OCI-LY3 (cell line): Measurements from ENCODE around the gene CFAP44.

Experiments
- EZH2phosphoT487 ChIP-seq: fragments of 200-600 bp; shearing (Covaris generic); IDR thresholded peaks from 2 replicates; pipeline ENCODE4 v1.6.1; 2018; ENCODE audit warnings: antibody characterized with exemption, mixed run types, low read depth
- TF ChIP-seq, protein P1 (sequence below): fragments of 200-600, 300-600 bp; sonication (generic); IDR thresholded peaks from 2 replicates; pipeline ENCODE4 v1.5.1; 2014; ENCODE audit warnings: antibody characterized with exemption, low read length, low read depth

GRCh38 chr3:113431811-113432210 lies 9.5 kb downstream of the CFAP44 start:
- no peak for TF ChIP-seq EZH2phosphoT487
- TF ChIP-seq, protein P1, sequence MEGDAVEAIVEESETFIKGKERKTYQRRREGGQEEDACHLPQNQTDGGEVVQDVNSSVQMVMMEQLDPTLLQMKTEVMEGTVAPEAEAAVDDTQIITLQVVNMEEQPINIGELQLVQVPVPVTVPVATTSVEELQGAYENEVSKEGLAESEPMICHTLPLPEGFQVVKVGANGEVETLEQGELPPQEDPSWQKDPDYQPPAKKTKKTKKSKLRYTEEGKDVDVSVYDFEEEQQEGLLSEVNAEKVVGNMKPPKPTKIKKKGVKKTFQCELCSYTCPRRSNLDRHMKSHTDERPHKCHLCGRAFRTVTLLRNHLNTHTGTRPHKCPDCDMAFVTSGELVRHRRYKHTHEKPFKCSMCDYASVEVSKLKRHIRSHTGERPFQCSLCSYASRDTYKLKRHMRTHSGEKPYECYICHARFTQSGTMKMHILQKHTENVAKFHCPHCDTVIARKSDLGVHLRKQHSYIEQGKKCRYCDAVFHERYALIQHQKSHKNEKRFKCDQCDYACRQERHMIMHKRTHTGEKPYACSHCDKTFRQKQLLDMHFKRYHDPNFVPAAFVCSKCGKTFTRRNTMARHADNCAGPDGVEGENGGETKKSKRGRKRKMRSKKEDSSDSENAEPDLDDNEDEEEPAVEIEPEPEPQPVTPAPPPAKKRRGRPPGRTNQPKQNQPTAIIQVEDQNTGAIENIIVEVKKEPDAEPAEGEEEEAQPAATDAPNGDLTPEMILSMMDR: no peak
